ENCODE measurements around the gene IGF2BP3.
"Not testable (repeated sequence)": the region's sequence is repeated elsewhere in the genome, so short reads cannot be mapped to it uniquely, and the experiment has no call there.

The IGF2BP3 gene

DNA sequence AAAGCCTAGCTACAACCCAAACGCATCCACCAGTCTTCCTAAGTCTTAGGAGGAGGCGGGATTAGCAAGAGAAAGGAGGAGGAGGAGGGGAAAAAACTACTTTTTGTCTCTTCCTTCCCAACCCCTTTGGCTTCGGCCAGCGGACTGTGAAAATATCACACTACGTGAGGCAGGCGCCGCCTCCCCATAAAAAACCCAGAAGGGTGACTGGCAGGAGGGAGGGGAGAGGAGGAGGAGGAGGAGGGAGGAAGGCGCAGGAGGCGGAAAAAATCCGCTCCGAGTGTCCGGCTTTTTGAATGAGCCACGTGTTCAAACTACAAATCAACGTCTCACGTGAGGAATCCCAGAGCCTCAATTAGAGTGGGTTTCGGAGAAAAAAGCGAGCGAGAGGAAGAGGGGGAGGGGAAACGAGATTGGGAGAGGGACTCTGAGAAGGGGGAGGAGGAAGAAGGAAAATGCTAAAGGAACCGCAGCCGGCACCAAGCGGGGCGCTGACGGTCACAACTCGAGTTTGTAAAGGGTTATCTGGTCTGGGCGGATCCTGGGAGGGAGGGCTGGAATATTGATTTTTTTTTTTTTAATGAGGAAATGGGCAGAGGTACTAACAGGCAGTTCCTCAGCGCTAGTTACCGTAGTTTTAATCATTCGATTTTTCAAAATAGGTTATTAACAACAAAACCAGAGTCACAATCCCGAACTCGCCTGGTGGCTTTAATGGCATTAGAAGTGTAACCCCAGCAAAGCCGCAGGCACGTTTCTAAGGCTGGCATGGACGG lies at the start of gene IGF2BP3:
Gene IGF2BP3, minus strand, starts transcription at position 162 of the 776 bp plus-strand sequence. CDS start 381 bp downstream, outside the sequence.
- no peak for DNase-seq

DNA sequence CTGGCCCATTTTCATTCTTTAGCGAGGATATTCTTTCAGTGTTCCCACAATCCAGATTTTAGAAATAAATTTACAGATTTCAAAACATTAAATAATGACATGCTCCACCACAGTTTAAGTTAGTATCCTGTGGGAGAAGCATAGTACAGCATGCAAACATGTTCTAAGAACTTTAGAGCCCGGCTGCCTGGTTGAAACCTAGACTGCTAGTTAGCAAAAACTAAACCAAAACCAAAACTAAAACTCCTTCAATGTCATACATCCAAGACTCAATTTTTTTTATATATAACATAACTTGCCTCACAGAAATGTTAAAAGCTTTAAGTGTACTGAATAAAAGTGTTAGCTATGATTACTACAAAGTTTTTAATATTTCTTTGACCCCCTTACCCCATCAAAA lies 44.5 kb upstream of the IGF2BP3 start:
- DNase-seq = no peak

DNA sequence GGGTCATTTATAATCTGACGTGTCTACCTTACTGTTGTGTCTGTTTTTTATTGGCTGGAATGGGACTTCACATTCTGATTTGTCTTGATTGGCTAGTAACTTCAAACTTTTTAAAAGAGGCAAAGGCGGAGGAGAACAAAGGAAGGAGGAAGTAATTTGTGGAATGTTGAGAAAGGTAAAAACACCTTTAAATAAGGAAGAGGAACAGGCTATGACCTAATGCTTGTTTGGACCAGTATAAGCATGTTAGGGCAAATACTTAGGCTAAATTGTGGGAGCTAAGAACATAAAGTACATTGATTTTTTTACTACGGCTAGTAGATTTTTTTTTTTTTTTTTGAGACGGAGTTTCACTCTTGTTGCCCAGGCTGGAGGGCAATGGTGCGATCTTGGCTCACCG lies 43.5 kb upstream of the IGF2BP3 start:
- DNase-seq = not testable (repeated sequence)

DNA sequence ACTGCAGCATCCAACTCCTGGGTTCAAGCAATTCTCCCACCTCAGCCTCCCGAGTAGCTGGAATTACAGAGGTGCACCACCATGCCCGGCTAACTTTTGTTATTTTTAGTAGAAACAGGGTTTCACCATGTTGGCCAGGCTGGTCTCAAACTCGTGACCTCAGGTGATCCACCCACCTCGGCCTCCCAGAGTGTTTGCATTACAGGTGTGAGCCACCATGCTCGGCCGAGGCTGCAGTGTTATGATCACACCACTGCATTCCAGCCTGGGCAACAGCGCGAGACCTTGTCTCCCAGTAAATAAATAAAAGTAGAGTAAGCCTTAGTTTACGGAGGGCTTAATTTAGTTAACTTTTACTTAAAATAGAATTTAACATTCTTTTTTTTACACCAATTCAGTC lies 23.7 kb upstream of the IGF2BP3 start:
- DNase-seq = no peak

DNA sequence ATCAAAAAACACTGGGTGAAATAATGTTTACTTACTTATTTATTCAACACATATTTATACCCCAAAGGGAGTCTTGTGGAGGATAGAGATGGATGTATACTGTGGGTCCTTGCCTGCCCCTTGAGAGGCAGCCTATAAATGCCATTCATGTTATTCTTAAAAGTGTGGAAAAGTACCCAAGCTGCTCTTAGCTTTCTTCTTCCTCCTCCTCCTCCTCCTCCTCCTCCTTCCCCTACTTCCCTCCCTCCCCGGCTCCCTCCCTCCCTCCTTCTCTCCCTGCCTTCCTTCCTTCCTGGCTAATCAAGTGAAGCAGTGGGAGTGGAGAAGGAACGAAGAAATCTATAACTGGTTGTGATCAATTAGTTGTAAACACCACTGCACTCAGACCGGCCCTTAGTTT lies 21.2 kb upstream of the IGF2BP3 start:
- no peak for DNase-seq

DNA sequence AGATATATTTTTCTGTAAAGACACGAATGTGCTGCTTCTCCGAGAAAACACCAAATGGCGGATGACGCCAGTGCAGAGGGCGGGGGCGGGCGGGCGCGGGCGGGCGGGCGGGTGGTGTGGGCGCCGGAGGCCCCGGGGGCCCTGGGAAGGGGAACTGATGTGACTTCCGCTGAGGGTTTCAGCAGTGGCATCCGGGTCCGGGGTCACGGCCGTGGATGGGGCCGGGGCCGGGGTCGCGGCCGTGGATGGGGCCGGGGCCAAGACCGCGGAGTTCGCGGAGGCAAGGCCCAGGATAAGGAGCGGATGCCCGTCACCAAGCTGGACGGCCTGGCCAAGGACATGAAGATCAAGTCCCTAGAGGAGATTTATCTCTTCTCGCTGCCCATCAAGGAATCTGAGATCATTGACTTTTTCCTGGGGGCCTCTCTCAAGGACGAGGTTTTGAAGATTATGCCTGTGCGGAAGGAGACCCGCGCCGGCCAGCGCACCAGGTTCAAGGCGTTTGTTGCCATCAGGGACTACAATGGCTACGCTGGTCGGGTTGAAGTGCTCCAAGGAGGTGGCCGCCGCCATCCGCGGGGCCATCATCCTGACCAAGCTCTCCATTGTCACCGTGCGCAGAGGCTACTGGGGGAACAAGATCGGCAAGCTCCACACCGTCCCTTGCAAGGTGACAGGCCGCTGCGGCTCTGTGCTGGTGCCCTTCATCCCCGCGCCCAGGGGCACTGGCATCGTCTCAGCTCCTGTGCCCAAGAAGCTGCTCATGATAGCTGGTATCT lies 20.3 kb upstream of the IGF2BP3 start:
- peak in 2 of 4 experiments; percentile 21 to 56 for DNase-seq

DNA sequence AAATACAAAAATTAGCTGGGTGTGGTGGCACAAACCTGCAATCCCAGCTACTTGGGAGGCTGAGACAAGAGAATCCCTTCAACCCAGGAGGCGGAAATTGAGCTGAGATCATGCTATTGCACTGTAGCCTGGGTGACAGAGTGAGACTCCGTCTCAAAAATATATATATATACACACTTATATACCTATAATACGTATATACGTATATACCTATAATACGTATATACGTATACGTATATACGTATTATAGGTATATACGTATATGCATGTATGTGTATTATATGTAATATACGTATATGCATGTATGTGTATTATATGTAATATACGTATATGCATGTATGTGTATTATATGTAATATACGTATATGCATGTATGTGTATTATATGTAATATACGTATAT lies 18.4 kb upstream of the IGF2BP3 start:
- DNase-seq = not testable (repeated sequence)

DNA sequence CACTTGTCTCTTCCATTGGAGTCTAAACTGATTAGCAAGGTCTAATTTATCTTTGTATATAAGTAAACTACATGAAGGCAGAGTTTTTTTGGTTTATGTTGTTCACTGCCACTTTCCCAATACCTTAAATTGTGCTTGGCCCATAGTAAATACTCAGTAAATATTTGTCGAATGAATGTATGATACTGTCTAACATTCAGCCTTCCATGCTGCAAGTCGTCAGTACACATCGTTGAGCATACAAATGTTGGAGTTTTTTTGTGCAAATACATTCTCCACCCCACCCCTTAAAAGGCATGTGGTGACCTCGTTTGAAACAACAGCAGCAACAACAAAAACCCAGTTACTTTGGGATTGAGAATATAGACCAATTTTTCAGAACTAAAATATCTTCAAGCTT lies 17.4 kb upstream of the IGF2BP3 start:
- DNase-seq = no peak

DNA sequence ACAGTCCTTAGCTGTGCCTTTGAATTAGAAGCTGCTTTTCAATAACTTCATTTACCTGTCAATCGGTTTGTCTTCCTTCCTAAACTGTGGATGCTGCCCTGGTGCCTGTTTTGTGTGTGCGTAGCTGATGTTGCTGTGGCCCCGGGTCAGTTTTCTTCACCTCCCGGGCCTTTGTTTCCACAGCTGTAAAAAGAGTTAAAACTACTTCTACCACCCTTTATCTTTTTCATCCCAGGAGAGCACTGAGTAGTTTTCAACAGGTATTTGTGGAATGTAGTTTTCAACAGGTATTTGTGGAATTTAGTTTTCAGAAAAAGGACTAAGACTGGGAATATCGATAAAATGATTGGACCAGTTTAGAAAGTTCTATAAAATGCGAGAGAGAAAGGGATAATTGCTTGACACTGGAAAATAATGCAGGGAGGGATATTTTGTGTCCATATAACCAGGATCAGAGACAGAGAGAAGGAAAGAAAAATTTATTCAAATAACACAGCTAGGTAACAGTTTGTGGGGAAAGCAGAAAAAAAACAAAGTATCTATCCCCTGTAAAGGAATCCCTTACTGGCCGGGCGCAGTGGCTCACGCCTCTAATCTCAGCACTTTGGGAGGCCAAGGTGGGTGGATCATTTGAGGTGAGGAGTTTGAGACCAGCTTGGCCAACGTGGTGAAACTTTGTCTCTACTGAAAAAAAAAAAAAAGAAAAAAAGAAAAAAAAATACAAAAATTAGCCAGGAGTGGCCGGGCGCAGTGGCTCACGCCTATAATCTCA lies 15.9 kb upstream of the IGF2BP3 start:
- DNase-seq = no peak

DNA sequence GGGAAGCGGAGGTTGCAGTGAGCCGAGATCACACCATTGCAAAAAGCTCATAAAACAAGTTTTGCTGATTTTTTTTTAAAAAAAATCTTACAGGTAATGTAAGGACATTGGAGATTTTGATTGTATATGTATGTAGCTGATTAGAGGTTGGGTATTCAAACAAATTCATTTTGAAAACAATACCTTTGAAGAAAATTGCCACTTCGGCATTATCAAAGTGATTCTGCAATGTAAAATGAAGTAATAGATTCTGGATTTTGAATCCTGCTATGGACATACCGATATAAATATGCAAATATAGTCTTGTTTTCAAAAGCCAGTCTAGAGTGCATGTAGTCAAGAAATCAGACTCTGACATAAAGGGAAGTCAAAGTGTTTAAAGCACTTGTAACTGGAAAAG lies 12.4 kb upstream of the IGF2BP3 start:
- no peak for DNase-seq

DNA sequence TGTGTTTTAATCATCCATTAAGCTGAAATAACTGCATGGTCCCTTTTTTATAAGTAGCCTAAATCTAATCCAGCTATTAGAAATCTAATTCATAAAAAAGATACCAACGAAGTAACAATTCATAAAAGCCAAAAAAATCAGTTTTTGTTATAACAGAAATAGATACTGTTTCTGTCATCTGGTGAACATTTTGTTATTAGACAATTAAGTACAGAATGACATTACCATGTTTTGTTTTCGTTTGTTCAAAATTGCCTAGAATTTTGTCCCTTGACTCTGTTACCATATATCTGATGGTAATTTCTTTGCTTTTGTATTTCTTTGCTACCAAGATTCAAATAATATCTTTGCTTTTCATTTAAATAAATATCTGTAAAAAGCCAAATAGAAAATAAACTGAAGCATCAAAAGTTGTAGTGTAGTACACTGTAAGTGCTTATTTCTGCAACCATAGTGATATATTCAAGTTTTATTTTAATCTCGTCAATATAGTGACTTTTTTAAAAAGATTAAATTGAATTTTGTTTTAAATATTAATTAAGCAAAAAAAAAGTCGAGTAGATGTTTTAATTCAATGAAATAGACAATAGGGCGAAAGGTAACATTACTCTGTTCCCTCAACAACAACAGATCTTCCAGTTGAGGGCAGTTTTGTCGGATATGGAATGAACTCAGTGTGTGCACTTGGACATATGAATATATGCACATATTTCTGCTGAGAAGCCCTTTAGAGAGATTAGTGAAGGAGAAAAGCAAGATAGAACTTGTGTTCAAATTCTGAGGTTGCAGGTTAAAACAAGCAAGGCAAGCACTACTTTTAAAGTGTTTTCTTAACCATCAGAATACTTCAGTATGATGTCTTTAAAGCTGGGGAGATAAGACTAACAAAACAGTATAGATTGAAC lies 7.9 kb upstream of the IGF2BP3 start:
- no peak for DNase-seq

DNA sequence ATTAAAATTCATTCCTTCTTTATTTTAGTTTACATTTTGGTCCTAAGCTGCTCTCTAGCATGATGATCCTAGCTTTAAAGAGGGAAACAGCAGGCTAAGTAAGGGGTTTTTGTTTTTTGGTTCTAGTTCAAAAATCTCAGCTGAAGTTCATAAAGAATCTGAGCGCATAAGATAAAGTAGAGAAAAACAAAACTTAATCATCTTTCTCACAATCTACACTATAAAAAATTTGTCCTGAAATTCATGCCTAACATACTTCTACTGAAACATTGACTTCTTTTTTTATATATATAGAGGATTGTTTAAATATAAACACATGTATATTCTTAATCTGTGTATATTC lies 6.8 kb upstream of the IGF2BP3 start:
- DNase-seq = no peak

DNA sequence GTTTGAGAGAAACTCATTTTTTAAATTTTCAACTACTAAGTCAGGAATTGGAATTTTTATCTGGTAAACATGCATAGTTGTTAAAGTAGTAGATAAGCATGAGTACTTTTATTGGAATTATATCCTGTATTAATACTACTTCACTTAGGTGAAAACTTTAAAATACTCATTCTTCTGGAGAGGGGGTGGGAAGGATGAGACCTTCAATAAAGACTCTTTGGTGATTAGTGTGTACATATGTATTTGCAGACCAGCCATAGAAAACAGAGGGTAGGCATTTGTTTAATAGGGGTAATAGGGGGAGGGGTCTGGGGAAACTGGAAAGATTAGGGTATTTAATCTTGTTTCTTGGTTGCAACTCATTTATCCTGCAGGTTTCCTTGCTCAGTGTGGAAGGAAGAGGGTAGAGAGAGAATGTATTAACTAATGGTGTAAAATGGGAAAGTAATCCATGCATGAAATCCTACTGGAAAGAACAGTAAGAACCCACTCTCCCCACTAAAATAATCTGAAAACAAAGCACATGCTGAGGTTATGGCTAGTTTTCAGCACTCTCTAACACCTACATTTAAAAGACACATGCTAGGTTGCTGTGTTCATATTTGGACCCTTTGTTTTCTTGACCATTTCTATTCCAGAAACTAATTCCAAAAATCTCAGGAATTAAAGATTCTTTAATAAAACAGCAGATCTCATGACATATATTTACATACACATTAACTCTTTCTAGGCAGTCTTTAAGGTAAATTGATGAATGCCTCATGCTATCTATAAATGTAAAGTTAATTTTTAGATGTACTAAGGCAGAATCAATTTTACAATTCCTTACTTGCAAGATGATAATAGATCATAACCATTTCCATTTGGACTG lies 6.2 kb upstream of the IGF2BP3 start:
- no peak for DNase-seq

DNA sequence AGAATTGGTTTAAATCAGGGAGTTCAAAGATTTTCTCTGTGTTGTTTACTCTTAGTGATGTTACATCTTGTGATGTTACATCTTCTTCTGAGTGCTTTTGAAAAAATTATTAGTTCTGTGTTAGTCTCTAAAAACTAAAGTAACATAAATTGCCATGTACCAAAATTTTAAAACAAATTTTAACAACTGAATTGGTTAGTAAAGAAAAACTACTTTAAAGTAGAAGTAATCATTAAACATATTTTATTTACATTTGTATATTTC lies 5.2 kb upstream of the IGF2BP3 start:
- no peak for DNase-seq

DNA sequence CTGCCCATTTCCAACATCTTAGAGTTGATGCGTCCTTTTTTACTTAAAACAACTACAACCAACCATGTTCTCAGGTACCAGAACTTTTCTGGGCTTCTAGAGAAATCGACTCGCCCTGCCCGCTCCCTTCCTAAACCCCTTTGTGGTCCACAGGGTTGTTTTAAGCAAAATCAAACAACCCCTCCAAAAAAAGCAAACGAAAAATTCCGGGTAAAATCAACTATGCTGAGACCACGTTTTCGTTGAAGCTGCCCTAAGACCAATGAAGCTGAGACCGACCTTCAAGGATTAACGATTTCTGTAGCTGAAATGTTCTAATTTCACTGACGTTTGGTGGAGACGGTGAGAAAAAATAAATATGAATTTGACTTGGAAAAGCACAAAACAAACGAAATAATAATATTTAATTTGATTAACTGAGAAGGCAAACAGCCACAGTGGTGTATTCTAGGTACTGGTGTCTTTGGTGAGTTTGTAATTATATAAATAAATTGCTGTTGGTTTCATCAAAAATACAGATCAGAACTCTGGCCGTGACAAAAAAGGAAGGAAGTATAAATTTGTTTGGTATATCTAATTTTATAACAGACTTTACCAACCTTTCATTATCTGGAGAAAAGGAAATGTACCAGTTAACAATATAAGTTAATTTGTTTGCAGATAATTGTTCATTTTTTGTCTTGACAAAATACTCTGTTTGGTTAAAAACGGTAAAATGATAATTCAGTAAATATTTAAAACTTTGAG lies 4.7 kb upstream of the IGF2BP3 start:
- no peak for DNase-seq

DNA sequence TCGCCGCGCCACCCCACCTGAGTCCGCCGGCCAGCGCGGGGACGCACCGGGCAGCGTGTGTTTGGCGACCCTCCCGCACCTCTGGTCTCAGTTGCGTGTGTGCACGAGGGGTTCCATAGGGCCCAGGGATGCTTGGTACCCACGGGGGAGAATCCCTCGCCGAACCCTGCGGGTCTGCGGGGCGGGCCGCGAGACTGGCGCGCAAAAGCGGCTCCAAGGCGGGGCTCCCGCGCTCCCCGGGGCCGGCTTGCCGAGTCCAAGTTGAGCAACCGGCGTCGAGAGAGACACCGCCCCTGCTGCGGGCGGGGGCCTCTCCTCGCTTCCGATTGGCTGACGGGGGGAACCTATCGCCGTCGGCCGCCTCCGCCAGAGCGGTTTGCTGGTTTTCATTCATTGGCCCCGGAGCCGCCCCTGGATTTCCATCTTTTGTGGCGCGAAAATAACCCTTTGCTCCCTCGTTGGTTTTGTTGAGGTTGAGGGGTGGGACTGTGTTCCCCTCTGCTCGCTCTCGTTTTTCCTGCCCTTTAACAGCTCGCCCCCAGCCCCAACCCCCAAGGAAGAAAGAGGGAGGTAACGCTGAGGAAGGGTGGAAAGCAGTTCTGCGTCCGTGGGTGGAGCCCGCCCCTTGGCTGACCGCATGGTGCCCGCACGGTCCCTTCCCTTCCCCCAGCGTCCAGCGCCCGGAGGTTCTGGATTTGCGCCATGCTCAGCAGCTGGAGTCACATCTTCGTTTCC lies 4.0 kb upstream of the IGF2BP3 start:
- DNase-seq = peak in 1 of 4 experiments; percentile 13

DNA sequence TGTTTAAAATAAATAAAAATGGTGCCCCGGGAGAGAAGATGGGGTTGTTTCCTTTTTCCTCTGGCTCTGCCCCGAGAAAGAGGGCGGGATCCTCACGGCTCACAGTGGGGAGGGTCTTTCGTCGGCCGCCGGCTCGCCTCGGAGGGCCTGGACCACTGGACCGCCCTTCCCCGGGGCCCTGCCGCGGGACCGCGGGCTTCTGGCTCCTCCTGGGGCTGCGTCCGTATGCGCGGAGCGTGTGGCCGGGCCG lies 3.5 kb upstream of the IGF2BP3 start:
- no peak for DNase-seq

DNA sequence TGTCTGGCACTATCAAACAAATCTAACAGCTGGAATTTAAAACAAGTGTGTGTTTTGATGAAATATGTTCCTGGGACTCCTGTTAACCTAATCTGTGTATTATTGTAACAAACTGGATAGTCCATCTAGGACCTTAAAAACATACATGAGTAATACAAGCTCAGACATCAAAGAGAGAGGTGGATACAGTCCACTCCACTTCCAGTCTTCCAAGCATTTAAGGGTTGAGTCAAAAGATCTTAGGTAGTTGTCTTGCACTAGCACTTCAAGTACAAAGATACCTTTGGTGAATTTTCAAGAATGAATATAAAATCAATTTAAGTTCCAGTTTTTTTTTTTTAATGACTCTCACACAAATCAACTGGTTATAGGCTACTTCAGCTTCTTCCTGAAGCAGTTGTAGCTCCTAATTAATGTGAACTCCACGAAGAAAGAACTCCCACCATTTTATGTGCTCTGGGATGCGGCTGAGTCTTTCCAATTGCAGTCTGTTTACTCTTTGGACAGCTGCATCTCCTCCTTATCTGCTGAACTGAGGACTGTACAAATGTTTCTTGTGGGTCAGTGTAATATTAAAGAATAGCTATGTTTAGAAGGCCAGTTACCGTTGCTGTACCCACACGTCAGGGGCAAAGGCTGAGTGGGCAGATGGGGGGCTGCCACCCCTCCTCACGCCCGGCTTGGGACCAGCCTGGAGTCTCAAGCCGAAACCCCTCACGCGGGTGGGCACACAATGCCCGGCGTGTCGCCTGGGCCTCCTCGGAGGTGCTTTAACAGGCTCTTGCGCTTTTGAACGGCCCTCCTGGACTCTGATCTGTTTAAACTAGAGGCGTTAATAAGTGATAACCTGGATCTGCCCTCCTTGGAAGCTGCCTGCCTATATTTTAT lies 2.9 kb upstream of the IGF2BP3 start:
- no peak for DNase-seq

DNA sequence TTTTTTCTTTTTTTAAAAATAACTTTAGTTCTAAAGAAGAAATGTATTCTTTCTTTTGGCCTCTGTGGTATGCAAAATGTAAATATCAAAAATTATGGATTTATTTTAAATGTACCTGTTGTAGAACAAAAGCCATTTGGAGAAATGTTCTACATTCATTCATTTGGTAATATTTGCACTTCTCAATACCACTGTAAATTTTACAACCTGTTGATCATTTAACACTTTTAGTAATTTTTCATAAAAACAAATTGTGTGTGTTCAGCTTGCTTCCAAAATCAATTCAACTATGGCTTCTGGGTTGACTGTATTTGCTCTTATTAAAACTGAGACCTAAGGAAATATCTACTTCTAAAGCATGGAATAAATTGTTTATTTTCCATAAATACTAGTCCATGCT lies 2.3 kb upstream of the IGF2BP3 start:
- no peak for DNase-seq

DNA sequence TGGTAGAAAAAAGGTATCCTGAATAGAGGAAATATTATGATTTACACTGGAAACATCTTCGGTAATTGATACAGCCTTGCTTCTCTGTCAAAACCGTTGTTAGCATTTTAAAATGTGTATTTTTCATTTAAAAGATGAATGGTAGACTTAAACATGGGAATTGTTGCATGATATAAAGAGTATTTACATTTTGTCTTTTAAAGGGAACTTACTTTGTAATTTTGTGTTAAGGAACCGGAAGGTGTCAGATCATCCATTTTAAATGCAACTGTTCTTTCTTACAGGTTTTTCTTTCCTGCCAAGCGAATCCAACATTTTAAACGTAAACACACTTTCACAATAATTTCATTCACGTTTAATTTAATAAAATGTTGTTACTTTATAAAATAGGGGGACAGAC lies 1.8 kb upstream of the IGF2BP3 start:
- no peak for DNase-seq

Data from activated naive CD4-positive, alpha-beta T cell (primary cell).